NT2/D1 (cell line): Measurements from ENCODE around the gene AADACL4.

Experiments
- DNase-seq: peaks from one replicate; pipeline ENCODE4 v3.0.0-alpha.2; 2011; ENCODE audit warnings: low read depth, low spot score
- H3K27me3 ChIP-seq: 2 replicates; pipeline ENCODE4 v1.6.0; 2011; ENCODE audit warnings: mild to moderate bottlenecking; ENCODE audit not compliant: insufficient read length, insufficient read depth
- H3K36me3 ChIP-seq: 2 replicates; pipeline ENCODE4 v1.6.1; 2011; ENCODE audit warnings: mild to moderate bottlenecking, low read length, mixed read lengths; ENCODE audit not compliant: insufficient read depth, insufficient read length
- H3K4me1 ChIP-seq: 2 replicates; pipeline ENCODE4 v1.5.1; 2011; ENCODE audit not compliant: insufficient read depth, insufficient read length
- H3K4me3 ChIP-seq: 2 replicates; pipeline ENCODE4 v1.5.1; 2011; ENCODE audit warnings: low read depth; ENCODE audit not compliant: insufficient read length
- H3K9ac ChIP-seq: 2 replicates; pipeline ENCODE4 v1.6.0; 2011; ENCODE audit warnings: low read depth; ENCODE audit not compliant: insufficient read length
- H3K9me3 ChIP-seq: 2 replicates; pipeline ENCODE4 v1.5.1; 2011; ENCODE audit warnings: mild to moderate bottlenecking, low read length; ENCODE audit not compliant: insufficient read depth
- SUZ12 ChIP-seq: IDR thresholded peaks from 2 replicates; pipeline ENCODE4 v1.6.1; 2011; ENCODE audit not compliant: insufficient read length, insufficient read depth; ENCODE audit errors: extremely low read depth
- YY1 ChIP-seq: IDR thresholded peaks from 2 replicates; pipeline ENCODE4 v1.6.1; 2011; ENCODE audit not compliant: insufficient read length, insufficient read depth
- ZNF274 ChIP-seq: IDR thresholded peaks from 2 replicates; pipeline ENCODE4 v1.6.1; 2011; ENCODE audit warnings: mild to moderate bottlenecking, low read depth, low read length

The AADACL4 gene

DNA sequence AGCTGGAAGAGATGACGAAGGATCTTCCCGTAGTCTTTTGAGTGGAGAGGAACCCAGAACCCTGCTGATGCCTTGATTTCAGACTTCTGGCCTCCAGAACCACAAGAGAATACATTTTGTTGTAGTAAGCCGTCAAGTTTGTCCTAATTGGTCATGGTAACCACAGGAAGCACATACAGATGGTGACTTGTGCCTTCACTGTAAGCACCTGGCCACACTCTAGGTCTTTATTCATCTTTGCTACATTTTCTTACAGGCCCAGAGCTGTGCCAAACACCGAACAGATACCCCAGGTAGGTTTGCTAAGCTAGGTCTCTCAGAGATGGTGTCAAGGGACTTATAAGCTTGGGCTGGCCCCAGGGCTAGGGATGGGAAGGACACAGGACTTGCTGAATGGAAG, 30.7 kb upstream of the AADACL4 start:
- no peak overlapping the region for H3K4me3 ChIP-seq
- H3K9me3 ChIP-seq = no peaks in the 10 kb centered on the region
- peaks cover 2% of the 10 kb centered on the region for H3K4me1 ChIP-seq
- H3K36me3 ChIP-seq = peaks cover 10% of the 10 kb centered on the region
- TF ChIP-seq ZNF274 = no peak
- no peak for TF ChIP-seq YY1
- no peak for TF ChIP-seq SUZ12
- H3K27me3 ChIP-seq = no peaks in the 10 kb centered on the region
- no peak overlapping the region for H3K9ac ChIP-seq
- DNase-seq = no peak

- H3K27me3 ChIP-seq = no peaks in the 10 kb centered on the region
- H3K9me3 ChIP-seq = no peaks in the 10 kb centered on the region
- no peak overlapping the region for H3K9ac ChIP-seq
- H3K36me3 ChIP-seq = peaks cover 10% of the 10 kb centered on the region
- no peak for DNase-seq
- no peak overlapping the region for H3K4me3 ChIP-seq
- H3K4me1 ChIP-seq = peaks cover 4% of the 10 kb centered on the region
- TF ChIP-seq ZNF274 = no peak
- no peak for TF ChIP-seq YY1
- TF ChIP-seq SUZ12 = no peak
Observed at GRCh38 chr1:12614402-12615158, 29.3 kb upstream of the AADACL4 start.

GRCh38 chr1:12615159-12615864, 28.6 kb upstream of the AADACL4 start:
- Histone ChIP-seq H3K9ac (peak overlapping the region; percentile 64), H3K4me1 (peaks cover 4% of the 10 kb centered on the region), H3K9me3 (no peaks in the 10 kb centered on the region), H3K27me3 (no peaks in the 10 kb centered on the region), H3K4me3 (peak overlapping the region; percentile 76), H3K36me3 (peaks cover 10% of the 10 kb centered on the region)
- TF ChIP-seq YY1 (no peak), SUZ12 (no peak), ZNF274 (no peak)
- DNase-seq = no peak

DNA sequence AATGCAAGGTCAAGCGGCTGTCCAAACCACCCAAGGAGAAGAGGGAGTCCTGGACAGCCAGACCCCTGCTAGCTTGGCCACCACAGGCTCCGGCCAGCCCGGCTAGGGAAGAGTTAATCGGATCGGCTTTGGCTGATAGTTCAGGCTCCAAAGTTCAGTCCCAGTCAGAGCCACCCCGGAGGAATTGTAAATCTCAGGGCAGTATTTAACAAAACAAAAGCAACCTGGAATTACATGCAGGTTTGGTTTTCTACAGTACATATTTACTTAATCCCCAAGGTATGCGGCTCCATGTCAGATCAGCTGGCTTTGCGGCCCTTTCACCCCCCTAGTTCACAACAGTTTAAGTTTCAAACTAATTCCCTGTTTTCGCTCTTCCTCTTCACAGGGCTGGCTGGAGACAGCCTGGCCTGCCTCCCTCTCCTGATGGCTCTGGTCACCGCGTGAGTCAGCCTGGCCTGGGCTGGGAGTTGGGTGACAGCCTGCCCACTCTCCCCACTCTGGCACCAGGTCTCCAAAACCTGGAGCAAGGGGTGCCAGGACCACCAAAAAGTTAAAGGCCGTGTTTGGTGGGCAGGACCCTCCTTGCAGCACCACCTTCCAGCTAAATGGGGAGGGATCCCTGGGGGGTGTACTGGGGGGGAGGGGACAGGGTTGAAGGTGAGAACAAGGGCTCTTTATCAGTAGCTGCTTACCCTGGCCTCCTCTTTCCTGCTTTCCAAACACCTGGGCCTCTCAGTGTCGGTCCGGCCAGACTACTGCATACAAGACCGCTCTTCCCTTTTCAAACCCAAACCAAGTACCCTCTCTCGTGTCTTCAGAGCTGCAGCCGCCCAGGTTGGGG, 27.8 kb upstream of the AADACL4 start:
- no peaks in the 10 kb centered on the region for H3K27me3 ChIP-seq
- DNase-seq = no peak
- no peaks in the 10 kb centered on the region for H3K9me3 ChIP-seq
- H3K36me3 ChIP-seq = peaks cover 10% of the 10 kb centered on the region
- H3K9ac ChIP-seq = peak overlapping the region; percentile 95
- TF ChIP-seq YY1 (no peak), SUZ12 (no peak), ZNF274 (no peak)
- H3K4me1 ChIP-seq = peaks cover 4% of the 10 kb centered on the region
- peak overlapping the region; percentile 76 for H3K4me3 ChIP-seq

DNA sequence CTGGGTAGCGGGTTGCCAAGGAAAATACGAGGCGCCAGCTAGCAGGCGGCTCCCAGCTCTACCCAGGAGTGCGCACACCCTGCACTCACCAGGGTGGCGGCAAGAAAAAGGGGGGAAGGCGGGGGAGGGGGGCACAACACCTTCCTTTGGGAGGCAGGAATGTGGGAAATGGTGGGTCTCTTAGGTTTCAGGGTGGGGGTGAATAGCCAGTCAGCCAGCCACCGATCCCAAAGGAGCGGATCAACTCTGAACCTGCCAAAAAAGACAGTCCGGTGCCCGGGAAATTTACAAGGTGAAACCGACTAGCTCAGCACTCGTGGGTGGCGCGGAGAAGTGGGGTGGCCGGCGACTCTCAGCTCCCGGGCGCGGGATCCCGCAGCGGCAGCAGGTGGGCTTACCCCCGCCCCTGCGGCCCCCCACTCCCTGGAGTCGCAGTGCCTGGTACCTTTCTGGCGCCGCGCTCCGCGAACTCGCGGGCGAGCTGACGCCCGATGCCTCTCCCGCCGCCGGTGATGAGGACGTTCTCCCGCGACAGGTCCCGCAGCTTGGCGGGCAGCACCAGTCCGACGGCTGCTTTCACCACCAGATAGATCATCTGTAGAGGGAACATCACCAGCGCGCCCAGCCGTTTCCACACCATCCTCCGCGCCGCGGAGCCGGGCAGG, 27.0 kb upstream of the AADACL4 start:
- Histone ChIP-seq H3K9me3 (no peaks in the 10 kb centered on the region), H3K27me3 (no peaks in the 10 kb centered on the region), H3K36me3 (peaks cover 10% of the 10 kb centered on the region), H3K9ac (peak overlapping the region; percentile 95), H3K4me3 (peak overlapping the region; percentile 76), H3K4me1 (peaks cover 8% of the 10 kb centered on the region)
- TF ChIP-seq SUZ12 (no peak), YY1 (no peak), ZNF274 (no peak)
- no peak for DNase-seq

DNA sequence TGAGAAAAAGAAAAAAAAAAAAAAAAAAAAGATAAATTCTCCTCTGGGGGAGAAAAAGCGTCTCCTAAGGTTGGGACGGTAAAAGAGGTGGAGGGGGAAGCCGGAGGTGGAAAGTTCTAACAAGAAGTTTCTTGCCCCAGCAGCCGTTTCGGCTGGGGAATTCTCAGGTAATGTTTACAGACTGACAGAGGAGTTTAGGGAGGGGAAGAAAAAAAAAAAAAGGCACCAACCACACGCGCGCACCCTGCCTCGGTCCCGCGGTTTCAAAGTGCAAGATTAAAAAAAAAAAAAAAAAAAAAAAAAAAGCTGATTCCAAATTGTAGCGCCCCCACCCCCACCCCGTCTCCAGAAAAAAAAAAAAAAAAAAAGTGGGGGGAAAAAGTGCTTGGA, 26.4 kb upstream of the AADACL4 start:
- Histone ChIP-seq H3K27me3 (no peaks in the 10 kb centered on the region), H3K4me3 (peak overlapping the region; percentile 76), H3K36me3 (peaks cover 4% of the 10 kb centered on the region), H3K4me1 (peaks cover 9% of the 10 kb centered on the region), H3K9me3 (no peaks in the 10 kb centered on the region), H3K9ac (peak overlapping the region; percentile 95)
- DNase-seq = no peak
- TF ChIP-seq ZNF274 (no peak), YY1 (no peak), SUZ12 (no peak)
